GM21717 (cell line): ENCODE results near the gene SYT6.
"Not testable (repeated sequence)": the region's sequence is repeated elsewhere in the genome, so short reads cannot be mapped to it uniquely, and the experiment has no call there.

ENCODE experiments used
- ATAC-seq: cut with Tn5 transposase; IDR thresholded peaks from one replicate; pipeline ENCODE4 v1.9.1; 2021; ENCODE audit warnings: mild to moderate bottlenecking, moderate library complexity; ENCODE audit not compliant: unreplicated experiment

The SYT6 gene

DNA sequence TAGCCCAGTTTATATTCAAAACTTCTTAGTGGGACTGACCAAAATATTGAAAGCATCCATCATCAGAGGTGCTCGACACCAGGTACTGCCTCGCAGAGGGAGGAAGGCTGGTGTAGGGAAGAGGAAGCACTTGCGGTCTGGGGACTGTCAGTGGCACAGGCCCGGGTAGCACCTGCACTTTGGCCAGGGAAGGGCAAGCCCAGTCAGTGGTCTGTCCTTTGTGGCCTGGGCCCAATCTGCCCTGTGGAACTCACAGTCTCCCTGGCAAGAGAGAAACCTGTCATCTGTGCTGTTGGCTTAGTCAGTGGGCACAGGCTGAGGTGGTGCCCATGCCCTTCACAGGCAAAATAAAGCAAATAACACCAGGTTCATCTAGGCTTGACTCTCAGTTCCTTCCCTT, 77.4 kb downstream of the SYT6 start:
- ATAC-seq = no peak

DNA sequence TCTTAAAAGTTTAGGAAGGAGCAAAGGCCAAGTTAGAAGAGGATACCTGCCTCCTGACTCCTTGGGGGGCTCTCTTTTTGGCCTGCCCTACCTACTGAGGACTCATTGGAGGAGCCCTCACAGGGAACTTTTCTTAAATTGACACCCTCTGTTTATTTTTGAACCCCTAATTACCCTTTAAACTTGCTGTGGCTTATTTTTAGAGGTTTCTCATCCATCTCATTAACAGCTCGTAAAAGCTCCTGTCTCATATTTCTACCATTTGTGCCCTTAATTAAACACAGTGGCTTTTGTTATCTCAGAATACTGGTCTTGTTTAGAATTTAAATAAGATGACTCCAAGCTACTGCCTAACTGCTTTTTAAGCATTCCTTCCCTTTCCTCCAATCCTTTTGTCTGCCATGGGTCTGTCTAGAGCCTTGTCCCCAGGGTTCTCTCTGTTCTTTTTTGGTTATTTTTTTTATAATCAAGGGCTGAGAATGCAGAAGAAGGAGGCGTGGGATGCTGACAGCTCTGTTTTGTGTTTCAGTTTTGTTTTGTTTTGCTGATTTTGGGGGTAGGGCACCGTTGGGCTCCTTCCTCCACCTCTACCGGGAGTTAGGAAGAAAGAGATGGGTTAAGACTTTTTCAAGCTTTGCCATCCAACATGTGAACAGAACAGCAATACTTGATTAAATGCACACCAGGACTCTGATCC, 78.0 kb downstream of the SYT6 start:
- ATAC-seq = no peak

DNA sequence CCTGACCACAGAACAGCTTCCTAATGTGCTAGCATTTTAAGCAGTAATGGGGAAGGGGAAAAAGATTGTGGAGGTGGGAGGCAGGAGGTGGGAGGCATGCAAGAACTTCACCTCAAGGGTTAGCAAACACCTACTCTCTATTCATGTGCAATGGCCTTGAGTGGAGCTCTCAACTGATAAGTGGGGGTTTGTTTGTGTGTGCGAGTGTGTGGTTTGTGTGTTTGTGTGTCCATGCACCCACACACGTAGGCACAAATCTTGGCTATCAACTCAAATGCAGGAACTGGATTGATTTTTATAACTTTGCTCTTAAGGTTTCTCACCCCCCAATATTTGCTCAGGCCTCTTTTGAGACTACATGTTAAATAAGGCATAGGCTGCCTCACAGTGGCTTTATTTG, 78.6 kb downstream of the SYT6 start:
- ATAC-seq = no peak

DNA sequence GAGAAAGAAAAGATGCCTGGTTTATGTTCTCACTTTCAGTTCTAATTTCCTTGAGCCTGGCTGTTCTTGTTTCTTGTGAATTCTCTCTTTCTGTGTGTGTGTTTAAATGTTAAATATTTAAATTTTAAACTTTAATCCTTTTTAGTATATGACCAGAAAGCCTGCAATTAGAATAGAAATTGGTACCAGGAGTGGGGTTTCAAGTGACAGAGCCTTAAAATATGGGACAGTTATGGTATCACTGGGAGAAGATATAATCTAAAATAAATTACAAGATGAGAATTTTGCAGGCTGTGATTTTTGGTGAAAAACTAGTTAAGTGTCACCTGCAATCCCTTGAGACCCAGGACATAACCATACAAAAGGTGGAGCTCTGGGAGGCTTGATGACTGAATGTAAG, 81.4 kb downstream of the SYT6 start:
- no peak for ATAC-seq

DNA sequence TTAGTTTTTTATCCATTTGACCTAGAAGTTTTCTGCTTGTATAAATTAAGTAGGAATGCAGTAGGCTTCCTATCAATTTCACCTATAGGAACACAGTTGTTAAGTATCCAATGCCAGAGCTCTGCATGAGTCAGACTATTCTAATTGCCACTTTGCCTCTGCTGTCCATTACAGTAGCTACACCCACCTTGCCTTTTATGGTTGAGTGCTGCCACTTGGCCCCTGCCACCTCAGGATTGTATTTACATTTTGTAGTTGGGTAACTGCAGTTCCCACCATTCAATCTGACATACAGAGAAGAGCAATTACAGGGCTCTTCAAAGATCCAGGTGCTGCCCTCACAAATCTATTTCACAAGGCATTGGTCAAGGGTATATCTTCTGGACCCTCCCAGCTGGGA, 83.9 kb downstream of the SYT6 start:
- ATAC-seq = not testable (repeated sequence)

DNA sequence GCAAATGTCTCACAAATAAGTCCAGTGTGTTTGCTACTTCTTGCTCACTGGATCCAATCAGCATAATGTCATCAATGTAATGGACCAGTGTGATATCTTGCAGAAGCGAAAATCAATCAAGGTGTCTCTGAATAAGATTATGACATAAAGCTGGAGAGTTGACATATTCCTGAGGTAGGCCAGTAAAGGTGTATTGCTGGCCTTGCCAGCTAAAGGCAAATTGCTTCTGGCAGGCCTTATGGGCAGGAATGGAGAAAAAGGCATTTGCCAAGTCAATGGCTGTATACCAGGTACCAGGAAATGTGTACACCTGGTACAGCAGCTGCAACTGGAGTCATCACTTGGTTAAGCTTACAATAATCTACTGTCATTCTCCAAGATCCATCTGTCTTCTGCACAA, 85.0 kb downstream of the SYT6 start:
- ATAC-seq = not testable (repeated sequence)

DNA sequence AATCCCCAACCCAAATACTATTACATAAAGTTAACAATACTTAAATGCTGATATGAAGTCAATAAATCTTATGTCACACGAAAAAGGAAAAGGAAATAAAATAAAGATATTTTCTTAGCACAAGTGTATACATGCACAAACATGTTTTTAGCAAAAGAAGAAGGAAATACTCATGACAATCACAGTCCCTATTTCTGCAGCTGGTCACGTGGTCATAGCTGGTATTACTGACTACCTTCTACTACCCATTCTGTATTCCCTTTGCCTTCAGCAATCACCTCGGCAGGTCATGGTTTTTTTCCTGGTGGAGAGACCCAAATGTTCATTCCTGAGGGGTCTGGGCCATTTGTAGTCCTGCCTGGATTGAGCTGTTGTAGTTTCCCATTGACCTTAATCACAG, 88.0 kb downstream of the SYT6 start:
- ATAC-seq = not testable (repeated sequence)

DNA sequence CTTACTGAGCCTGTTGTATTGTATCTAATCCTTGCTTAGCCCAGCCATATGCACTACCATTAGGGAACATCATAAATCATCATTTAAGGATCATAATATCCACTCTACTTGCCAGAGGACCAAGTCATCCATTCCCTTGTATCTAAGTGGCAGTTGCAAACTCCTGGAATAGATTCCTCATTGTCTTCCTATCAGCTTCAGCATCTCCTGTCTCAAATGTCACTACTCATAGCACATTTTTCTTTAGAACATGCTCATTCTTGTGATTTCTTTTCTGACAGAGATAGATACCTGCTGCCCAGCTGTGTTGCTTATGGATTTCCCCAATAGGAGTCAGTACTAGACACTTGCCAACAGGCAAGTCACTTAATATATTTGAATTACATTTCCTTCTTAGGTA, 90.1 kb downstream of the SYT6 start:
- no peak for ATAC-seq

DNA sequence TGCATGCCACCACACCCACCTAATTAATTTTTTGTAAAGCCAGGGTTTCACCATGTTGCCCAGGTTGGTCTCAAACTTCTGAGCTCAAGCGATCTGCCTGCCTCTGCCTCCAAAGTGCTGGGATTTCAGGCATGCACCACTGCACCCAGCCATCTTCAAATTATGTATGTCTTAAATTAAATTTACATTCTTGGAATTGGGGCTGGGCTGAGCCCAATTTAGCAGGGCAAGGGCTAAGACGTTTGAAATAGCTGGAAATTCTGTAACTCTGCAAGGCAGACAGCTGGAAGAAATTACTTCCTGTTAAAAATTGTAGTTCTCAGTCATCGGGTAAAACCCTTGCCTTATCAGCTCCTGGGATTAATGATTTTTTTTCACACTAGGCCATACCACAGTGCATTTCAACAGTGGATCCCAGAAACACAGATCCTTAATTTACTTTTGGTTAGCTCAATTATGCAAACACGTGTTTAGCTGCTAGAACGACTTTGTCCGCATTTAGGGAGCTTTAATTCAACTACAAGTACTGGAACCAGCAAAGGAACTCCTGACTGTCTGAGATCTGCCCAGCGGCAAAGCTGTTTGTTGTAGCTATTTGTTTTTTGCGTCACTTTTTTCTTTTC, 91.1 kb downstream of the SYT6 start:
- no peak for ATAC-seq

DNA sequence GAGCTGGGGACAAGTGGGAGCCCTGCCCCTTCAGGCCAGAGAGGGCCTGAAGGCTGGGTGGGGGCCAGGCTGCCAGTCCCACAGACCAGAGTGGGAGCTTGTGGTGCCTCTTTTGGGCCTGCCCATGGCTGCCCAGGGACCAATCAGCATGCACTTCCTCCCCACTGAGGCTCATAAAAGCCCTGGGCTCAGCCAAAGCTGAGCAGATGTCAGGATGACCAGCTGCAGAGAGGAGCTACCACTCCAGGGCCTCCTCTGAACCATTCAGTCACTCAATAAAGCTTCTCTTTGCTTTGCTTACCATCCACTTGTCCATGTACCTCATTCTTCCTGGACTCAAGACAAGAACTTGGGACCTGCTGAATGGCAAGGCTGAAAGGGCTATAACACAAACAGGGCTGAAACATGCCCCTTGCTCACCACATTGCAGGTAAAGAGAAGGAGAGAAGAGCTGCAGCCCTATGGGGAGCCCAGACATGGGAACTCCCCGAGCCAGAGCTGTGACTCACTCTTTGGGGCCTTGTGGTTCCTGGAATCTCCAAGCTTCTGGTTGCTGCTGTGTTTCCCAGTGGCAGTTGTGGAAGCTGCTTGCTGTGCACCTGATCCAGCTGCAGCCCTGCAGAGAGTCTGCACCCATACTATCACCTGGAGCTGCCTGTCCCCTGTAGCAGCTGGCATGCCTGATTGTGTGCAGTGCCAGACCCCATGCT, 92.4 kb downstream of the SYT6 start:
- no peak for ATAC-seq

DNA sequence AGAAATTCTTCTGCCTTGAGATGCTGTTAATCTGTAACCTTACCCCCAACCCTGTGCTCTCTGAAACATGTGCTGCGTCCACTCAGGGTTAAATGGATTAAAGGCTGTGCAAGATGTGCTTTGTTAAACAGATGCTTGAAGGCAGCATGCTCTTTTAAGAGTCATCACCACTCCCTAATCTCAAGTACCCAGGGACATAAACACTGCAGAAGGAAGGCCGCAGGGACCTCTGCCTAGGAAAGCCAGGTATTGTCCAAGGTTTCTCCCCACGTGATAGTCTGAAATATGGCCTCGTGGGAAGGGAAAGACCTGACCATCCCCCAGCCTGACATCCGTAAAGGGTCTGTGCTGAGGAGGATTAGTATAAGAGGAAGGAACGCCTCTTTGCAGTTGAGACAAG, 95.4 kb downstream of the SYT6 start:
- ATAC-seq = not testable (repeated sequence)

DNA sequence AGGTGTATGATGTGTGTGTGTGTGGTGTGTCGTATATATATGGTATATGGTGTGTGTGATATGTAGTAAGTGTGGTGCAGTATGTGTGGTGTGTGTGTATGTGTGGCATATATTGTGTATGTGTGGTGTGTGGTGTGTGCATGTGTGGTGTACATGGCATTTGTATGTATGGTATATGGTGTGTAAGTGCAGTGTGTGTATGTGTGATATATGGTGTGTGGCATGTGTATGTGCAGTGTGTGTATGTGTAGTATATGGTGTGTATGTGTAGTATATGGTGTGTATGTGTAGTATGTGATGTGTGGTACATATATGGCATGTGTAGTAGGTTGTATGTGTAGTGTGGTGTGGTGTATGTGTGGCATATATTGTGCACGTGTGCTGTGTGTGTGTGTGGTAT, 99.5 kb downstream of the SYT6 start:
- no peak for ATAC-seq

DNA sequence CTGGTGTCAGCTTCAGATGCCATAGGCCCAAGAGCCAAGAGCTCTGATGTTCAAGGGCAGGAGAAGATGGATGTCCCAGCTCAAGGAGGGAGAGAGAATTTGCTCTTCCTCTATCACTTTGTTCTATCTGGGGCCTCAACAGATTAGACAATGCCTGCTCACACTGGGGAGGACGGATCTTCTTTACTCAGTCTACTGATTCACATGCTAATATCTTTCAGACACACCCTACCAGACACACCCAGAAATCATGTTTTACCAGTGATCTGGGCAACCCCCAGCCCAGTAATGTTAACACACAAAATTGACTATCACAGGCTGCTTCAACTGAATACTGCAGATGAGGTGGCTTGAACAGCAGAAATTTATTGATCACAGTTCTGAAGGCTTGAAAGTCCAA, 105.4 kb downstream of the SYT6 start:
- no peak for ATAC-seq

DNA sequence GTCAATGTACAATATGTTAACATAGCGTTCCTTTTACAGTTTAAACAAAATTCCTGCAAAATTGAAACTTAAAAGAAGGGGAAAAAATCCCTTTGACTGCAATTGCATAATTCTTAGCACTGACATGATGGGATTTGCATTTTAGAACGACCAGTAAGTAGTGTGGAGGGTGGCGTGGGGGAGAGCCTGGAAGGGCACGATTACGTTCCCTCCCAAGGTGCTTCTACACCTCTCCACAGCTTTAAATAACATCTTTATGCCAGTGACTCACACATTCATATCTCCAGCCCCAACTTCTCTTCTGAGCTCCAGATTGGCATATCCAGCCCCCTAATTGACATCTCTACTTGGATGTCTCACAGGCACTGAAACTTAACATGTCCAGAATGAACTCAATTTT, 110.1 kb downstream of the SYT6 start:
- no peak for ATAC-seq

DNA sequence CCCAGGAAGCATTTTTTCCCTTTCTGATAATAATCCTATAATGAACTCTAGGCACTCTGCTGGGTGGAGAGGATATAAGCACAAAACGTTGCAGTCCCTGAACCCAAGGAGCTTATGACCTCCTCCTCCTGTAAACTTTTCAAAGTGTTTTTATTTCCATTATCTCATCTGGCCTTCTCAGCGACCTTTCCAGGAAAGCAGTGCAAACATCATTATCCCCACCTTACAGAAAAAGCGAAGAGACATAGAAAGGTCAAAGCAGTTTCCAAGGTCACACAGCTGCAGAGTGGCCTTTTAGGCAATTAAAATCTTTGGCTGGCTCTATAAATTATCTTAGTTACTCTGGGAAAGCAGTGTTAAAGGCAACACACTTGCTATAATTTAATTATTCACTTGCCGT, 110.6 kb downstream of the SYT6 start:
- ATAC-seq = no peak

DNA sequence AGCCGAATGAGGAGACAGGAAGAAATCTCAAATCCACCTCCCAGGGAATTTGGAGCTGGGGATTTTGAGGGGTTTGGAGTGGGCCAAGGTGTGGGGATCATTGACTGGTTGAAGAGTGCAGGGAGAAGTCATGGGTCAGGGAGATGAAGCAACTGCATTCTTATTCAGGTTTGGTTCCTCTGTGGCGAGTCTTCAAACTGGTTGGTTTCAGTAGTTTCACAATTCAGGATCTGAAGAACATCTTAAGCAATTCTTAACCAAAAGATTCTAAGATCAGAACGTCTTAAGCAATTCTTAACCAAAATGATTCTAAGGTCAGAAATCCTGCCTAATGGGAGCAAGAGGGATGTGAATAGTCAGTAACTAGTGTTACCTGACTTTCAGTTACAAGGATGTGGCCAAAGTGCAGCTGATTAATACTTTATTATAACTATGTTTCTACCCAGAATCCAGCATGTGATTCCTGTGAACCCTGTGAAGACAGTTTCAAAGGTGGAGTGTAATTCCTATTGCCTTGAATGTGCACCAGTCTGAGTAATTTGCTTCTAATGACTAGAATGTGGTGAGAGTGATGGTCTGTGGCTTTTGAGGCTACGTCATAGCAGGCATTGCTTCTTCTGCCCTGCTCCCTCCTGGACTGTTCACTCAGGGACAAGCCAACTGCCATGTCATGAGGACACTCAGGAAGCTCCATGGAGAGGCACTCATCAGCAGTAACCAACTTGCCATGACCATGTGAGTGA, 113.2 kb downstream of the SYT6 start:
- no peak for ATAC-seq
